GM19351 (cell line): ENCODE results near the gene PHF3.
"Not testable (repeated sequence)": the region's sequence is repeated elsewhere in the genome, so short reads cannot be mapped to it uniquely, and the experiment has no call there.

Experiments used
- ATAC-seq: cut with Tn5 transposase; IDR thresholded peaks from one replicate; pipeline ENCODE4 v1.9.1; 2021; ENCODE audit warnings: mild to moderate bottlenecking, moderate library complexity; ENCODE audit not compliant: unreplicated experiment

The PHF3 gene

GRCh38 chr6:63690221-63690620 is 54.6 kb downstream of the PHF3 start:
- no peak for ATAC-seq

GRCh38 chr6:63705707-63706106 is 70.1 kb downstream of the PHF3 start:
- ATAC-seq, result no peak

- ATAC-seq, result no peak
Observed at GRCh38 chr6:63706630-63707029, 71.0 kb downstream of the PHF3 start.

GRCh38 chr6:63708631-63709030 is 73.0 kb downstream of the PHF3 start:
- ATAC-seq, result no peak

GRCh38 chr6:63709148-63709547 is 73.5 kb downstream of the PHF3 start:
- ATAC-seq, result no peak

GRCh38 chr6:63713332-63713731 is 77.7 kb downstream of the PHF3 start:
- no peak for ATAC-seq

GRCh38 chr6:63714091-63714490 is 78.5 kb downstream of the PHF3 start:
- ATAC-seq, result no peak

GRCh38 chr6:63716169-63716568 is 80.6 kb downstream of the PHF3 start:
- ATAC-seq, result no peak

- no peak for ATAC-seq
Observed at GRCh38 chr6:63721181-63721580, 85.6 kb downstream of the PHF3 start.

- ATAC-seq, result no peak
Observed at GRCh38 chr6:63724721-63725120, 89.1 kb downstream of the PHF3 start.

- ATAC-seq, result no peak
Observed at GRCh38 chr6:63730311-63730710, 94.7 kb downstream of the PHF3 start.

GRCh38 chr6:63731930-63732329 is 96.3 kb downstream of the PHF3 start:
- ATAC-seq, result no peak

GRCh38 chr6:63732336-63732735 is 96.7 kb downstream of the PHF3 start:
- no peak for ATAC-seq

- ATAC-seq, result no peak
Observed at GRCh38 chr6:63734923-63735322, 99.3 kb downstream of the PHF3 start.

GRCh38 chr6:63738190-63738589 is 102.6 kb downstream of the PHF3 start:
- not testable (repeated sequence) for ATAC-seq

GRCh38 chr6:63739094-63739687 is 103.6 kb downstream of the PHF3 start:
- no peak for ATAC-seq

- no peak for ATAC-seq
Observed at GRCh38 chr6:63740709-63741108, 105.1 kb downstream of the PHF3 start.

GRCh38 chr6:63742060-63742459 is 106.5 kb downstream of the PHF3 start:
- no peak for ATAC-seq

GRCh38 chr6:63743691-63744090 is 108.1 kb downstream of the PHF3 start:
- ATAC-seq, result no peak

GRCh38 chr6:63744810-63745209 is 109.2 kb downstream of the PHF3 start:
- ATAC-seq, result no peak

GRCh38 chr6:63745784-63746183 is 110.2 kb downstream of the PHF3 start:
- no peak for ATAC-seq

- no peak for ATAC-seq
Observed at GRCh38 chr6:63750400-63750799, 114.8 kb downstream of the PHF3 start.

- ATAC-seq, result not testable (repeated sequence)
Observed at GRCh38 chr6:63757275-63757674, 121.7 kb downstream of the PHF3 start.
